CD4-positive, alpha-beta T cell (primary cell): ENCODE data around the gene ZNF627. TPM values are rescaled to one million over a fixed set of nuclear protein-coding genes. Genes with fewer than 3 reads are reported as not detected.

Experiments
- ATAC-seq: fragments of 200-7000 bp; cut with Tn5 transposase; one replicate; pipeline ENCODE4 v1.10.0; 2022; ENCODE audit warnings: mild to moderate bottlenecking; ENCODE audit not compliant: poor library complexity
- CTCF ChIA-PET: fragments of 350-600 bp; sonication (Branson Sonifier 250); formaldehyde crosslinking; loops from one replicate; lab custom pipeline; 2021; ENCODE audit warnings: antibody characterized with exemption, inconsistent platforms; lab: Charles Lee
- POLR2A ChIA-PET: fragments of 350-600 bp; sonication (Branson Sonifier 250); formaldehyde crosslinking; loops from one replicate; lab custom pipeline; 2021; ENCODE audit warnings: antibody characterized with exemption, inconsistent platforms; lab: Charles Lee
- DNase-seq, 14 experiments: peaks; one replicate each; pipeline ENCODE4 v3.0.0-alpha.2; 2013 to 2020; ENCODE audit warnings: mixed read lengths in 2 of 14
- H3K27ac ChIP-seq, 2 donors: one replicate each; pipeline versions ENCODE4 v1.5.1 to v1.7.0; 2013; ENCODE audit warnings: low read length in 2 of 2, low read depth in 1 of 2, mild to moderate bottlenecking in 1 of 2
- H3K27me3 ChIP-seq, 2 experiments: 1 replicate in 1 of 2; 2 replicates in 1 of 2; pipeline versions ENCODE4 v1.6.1 to v1.7.0; 2013; ENCODE audit warnings: low read length in 2 of 2, control low read depth in 1 of 2, mild to moderate bottlenecking in 1 of 2, moderate library complexity in 1 of 2; ENCODE audit not compliant: insufficient read depth in 2 of 2, control insufficient read depth in 1 of 2
- H3K36me3 ChIP-seq: one replicate; pipeline ENCODE4 v1.6.1; 2013; ENCODE audit warnings: low read length, control low read depth; ENCODE audit not compliant: insufficient read depth
- H3K4me1 ChIP-seq: one replicate; pipeline ENCODE4 v1.6.1; 2013; ENCODE audit warnings: low read length, control low read depth; ENCODE audit not compliant: insufficient read depth
- H3K4me3 ChIP-seq: one replicate; pipeline ENCODE4 v1.5.1; 2013; ENCODE audit warnings: mild to moderate bottlenecking, low read length, moderate library complexity
- H3K9me3 ChIP-seq, 2 experiments: 1 replicate in 1 of 2; 2 replicates in 1 of 2; pipeline versions ENCODE4 v1.6.1 to v1.7.0; 2013; ENCODE audit warnings: low read length in 2 of 2, mild to moderate bottlenecking in 2 of 2, control low read depth in 1 of 2, moderate library complexity in 1 of 2; ENCODE audit not compliant: control insufficient read depth in 1 of 2, insufficient read depth in 1 of 2
- H3K27ac Mint-ChIP-seq: one replicate; pipeline ENCODE4 v1.8.0; 2020; ENCODE audit warnings: mixed read lengths
- H3K27me3 Mint-ChIP-seq: one replicate; pipeline ENCODE4 v1.8.0; 2021; ENCODE audit warnings: mixed read lengths
- H3K36me3 Mint-ChIP-seq: one replicate; pipeline ENCODE4 v1.8.0; 2021; ENCODE audit warnings: low read depth, mixed read lengths
- H3K4me1 Mint-ChIP-seq: one replicate; pipeline ENCODE4 v1.8.0; 2021; ENCODE audit warnings: low read depth, mixed read lengths
- H3K4me3 Mint-ChIP-seq: one replicate; pipeline ENCODE4 v1.8.0; 2020; ENCODE audit warnings: mild to moderate bottlenecking, mixed read lengths
- H3K9me3 Mint-ChIP-seq: one replicate; pipeline ENCODE4 v1.8.0; 2020; ENCODE audit warnings: mixed read lengths
- intact Hi-C, 2 experiments: fragments of 100-400 bp; cut with DNase I in 1 of 2; cut with micrococcal nuclease in 1 of 2; formaldehyde crosslinking; loops; one replicate each; pipeline versions ENCODE4 v1.15.1 to v1.9.0; 2023 to 2025; cut with DNase I, micrococcal nuclease
- polyA plus RNA-seq, 2 donors: library from polyadenylated mRNA; unstranded; fragments of 120-200 nt; gene quantifications; one replicate each; pipeline ENCODE4 v1.2.1, GENCODE V29; 2013
- total RNA-seq, 174 experiments: library from RNA in 2 of 174; stranded (reverse) in 2 of 174; gene quantifications; one replicate each; pipeline ENCODE4 v1.2.3 and lab custom pipeline; 2021 to 2026
- TF ChIP-seq, protein P1 (sequence below): fragments of 200-600 bp; IDR thresholded peaks from one replicate; pipeline ENCODE4 v1.8.0; 2022; ENCODE audit warnings: antibody characterized with exemption, mild to moderate bottlenecking

The ZNF627 gene
- total RNA-seq = 10 to 100 TPM; 11.7 to 12.7 TPM
- polyA plus RNA-seq (2013, experiment 1 of 2) = 4.5 TPM
- polyA plus RNA-seq (2013, experiment 2 of 2) = 6.7 TPM
- 3.8 to 37.4 (median 18.7) reads per million in 172 experiments for total RNA-seq (lab: John Stamatoyannopoulos, UW)

DNA sequence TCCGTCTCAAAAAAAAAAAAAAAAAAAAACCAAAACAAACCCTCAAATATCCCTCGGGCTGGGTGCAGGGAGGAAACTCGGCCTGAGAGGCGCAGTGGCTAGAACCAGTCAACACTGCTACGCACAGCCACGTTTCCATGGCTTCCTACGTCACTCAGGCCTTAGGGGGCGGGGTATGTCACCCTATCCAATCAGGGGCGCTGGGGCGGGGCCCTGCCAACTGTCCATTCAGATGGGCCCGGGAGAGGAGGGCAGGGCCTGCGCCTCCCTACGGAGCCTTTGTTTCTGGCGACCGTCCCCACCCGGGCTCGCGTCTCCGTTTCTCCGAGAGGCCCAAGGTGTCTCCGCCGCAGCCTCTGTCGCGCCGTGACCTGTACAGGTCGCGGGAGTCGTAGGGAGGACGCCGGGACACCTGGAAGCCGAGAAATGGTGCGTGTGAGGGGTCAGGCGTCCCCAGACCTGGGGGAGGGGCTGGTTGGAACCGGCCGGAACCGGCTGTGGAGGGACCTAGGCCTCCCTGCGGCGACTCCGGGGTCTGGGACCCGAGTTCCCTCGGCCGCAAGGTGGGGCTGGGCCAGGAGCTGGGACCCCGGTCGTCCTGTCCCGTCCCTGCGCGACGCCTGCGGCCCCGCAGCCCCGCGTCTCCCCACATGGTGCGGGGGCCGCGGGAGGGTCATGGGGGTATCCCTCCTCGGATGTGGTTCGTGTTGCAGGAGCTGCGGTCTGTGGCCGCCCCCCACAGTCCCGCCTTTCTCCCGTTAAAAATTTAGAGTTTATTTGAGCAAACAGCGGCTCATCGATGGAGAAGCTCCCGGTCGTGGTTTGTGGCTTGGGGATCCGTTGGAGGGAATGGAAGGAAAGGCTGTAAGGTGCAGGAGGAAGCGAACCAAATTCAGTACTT is at the start of gene ZNF627:
Gene ZNF627 (plus strand): TSS at position 282 of the 901 bp plus-strand sequence. CDS start 145 bp downstream, at position 427.
- Histone ChIP-seq H3K36me3 (no peaks in the 10 kb centered on the region), H3K4me3 (peak within 1 kb of the TSS; percentile 99), H3K9me3 (no peaks in the 10 kb centered on the region), H3K4me1 (peaks cover 23% of the 10 kb centered on the region), H3K27ac (peak within 1 kb of the TSS; percentile 53 to 80), H3K27me3 (no peaks in the 10 kb centered on the region)
- POLR2A ChIA-PET = interaction anchor here (0.6 to 1.4 kb wide), 4 partner anchors 38 to 1015 kb away, joined by 3 to 4 read pairs (median 3); partner anchors contain the start of genes ECSIT and ELOF1
- Mint-ChIP-seq H3K27me3 (no peaks in the 10 kb centered on the region), H3K4me1 (peaks cover 34% of the 10 kb centered on the region), H3K9me3 (no peaks in the 10 kb centered on the region), H3K36me3 (peaks cover 20% of the 10 kb centered on the region), H3K4me3 (peak within 1 kb of the TSS; percentile 92), H3K27ac (peak within 1 kb of the TSS; percentile 90)
- DNase-seq (peak; percentile 91 to 99 (median 96)), ATAC-seq (peak; percentile 99)
- intact Hi-C loops = no loop called here
- TF ChIP-seq, protein P1, sequence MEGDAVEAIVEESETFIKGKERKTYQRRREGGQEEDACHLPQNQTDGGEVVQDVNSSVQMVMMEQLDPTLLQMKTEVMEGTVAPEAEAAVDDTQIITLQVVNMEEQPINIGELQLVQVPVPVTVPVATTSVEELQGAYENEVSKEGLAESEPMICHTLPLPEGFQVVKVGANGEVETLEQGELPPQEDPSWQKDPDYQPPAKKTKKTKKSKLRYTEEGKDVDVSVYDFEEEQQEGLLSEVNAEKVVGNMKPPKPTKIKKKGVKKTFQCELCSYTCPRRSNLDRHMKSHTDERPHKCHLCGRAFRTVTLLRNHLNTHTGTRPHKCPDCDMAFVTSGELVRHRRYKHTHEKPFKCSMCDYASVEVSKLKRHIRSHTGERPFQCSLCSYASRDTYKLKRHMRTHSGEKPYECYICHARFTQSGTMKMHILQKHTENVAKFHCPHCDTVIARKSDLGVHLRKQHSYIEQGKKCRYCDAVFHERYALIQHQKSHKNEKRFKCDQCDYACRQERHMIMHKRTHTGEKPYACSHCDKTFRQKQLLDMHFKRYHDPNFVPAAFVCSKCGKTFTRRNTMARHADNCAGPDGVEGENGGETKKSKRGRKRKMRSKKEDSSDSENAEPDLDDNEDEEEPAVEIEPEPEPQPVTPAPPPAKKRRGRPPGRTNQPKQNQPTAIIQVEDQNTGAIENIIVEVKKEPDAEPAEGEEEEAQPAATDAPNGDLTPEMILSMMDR = no peak
- CTCF ChIA-PET = interaction anchor here (0.7 kb wide), 1 partner anchor 69 kb away, joined by 3 read pairs; no protein-coding TSS in a partner anchor

DNA sequence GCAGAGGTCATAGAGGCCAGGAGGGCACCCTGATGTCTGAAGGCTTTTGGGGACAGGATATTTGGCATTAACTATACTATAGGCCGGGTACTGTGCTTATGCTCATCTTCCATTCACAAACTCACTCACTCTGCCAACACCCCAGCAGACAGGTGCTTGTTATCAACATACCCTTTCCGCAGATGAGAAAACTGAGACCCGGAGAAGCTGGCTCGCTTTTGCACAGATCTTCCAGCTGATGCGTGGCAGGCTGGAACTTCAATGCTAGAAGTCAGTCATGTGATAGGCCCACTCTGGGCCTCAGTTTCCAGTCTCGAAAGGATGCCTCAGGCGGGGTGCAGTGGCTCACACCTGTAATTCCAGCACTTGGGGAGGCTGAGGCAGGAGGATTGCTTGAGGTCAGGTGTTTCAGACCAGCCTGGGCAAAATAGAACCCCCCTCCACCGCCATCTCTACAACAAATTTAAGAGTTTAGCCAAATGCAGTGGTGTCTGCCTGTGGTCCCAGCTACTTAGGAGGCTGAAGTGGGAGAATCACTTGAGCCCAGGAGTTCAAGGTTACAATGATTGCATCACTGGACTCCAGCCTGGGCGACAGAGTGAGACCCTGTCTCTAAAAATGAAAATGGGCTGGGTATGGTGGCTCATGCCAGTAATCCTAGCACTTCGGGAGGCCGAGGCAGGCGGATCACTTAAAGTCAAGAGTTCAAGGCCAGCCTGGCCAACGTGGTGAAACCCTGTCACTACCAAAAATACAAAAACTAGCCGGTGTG is 49.2 kb upstream of the ZNF627 start:
- ATAC-seq (no peak), DNase-seq (no peak)
- Mint-ChIP-seq H3K4me1 (no peaks in the 10 kb centered on the region), H3K36me3 (no peaks in the 10 kb centered on the region), H3K27ac (no peak overlapping the region), H3K27me3 (peaks cover 5% of the 10 kb centered on the region), H3K9me3 (no peaks in the 10 kb centered on the region), H3K4me3 (no peak overlapping the region)
- TF ChIP-seq, protein P1 = no peak
- Histone ChIP-seq H3K4me1 (no peaks in the 10 kb centered on the region), H3K27me3 (no peaks in the 10 kb centered on the region), H3K36me3 (peaks cover 12% of the 10 kb centered on the region), H3K9me3 (no peaks in the 10 kb centered on the region), H3K27ac (no peak overlapping the region), H3K4me3 (no peak overlapping the region)
- CTCF ChIA-PET = no interaction called here
- POLR2A ChIA-PET = no interaction called here
- intact Hi-C loops = no loop called here

DNA sequence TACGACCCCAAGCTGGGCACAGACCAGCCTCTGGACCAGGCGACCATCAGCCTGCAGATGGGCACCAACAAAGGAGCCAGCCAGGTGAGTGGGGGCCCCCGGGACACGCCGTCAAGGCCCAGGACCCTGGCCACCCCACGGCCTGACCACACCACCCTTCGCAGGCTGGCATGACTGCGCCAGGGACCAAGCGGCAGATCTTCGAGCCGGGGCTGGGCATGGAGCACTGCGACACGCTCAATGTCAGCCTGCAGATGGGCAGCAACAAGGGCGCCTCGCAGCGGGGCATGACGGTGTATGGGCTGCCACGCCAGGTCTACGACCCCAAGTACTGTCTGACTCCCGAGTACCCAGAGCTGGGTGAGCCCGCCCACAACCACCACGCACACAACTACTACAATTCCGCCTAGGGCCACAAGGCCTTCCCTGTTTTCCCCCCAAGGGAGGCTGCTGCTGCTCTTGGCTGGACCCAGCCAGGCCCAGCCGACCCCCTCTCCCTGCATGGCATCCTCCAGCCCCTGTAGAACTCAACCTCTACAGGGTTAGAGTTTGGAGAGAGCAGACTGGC is 47.8 kb upstream of the ZNF627 start:
- no peak overlapping the region for H3K27ac ChIP-seq
- Mint-ChIP-seq H3K4me1 (peaks cover 5% of the 10 kb centered on the region), H3K27me3 (no peaks in the 10 kb centered on the region), H3K9me3 (no peaks in the 10 kb centered on the region), H3K27ac (no peak overlapping the region), H3K36me3 (peaks cover 11% of the 10 kb centered on the region), H3K4me3 (no peak overlapping the region)
- DNase-seq (no peak), ATAC-seq (no peak)
- CTCF ChIA-PET = no interaction called here
- peaks cover 26% of the 10 kb centered on the region for H3K36me3 ChIP-seq
- TF ChIP-seq, protein P1 = no peak
- intact Hi-C loops = no loop called here
- no peaks in the 10 kb centered on the region for H3K9me3 ChIP-seq
- no peaks in the 10 kb centered on the region for H3K27me3 ChIP-seq
- no peak overlapping the region for H3K4me3 ChIP-seq
- POLR2A ChIA-PET = no interaction called here
- peaks cover 9% of the 10 kb centered on the region for H3K4me1 ChIP-seq
